ENCODE data around the gene CIB2.

CIB2 gene

GRCh38 chr15:78149068-78149804, 18.0 kb upstream of the CIB2 start, which contains the start of gene IDH3A:
IDH3A (plus strand) TSS chr15:78149362; CDS start chr15:78149404, 42 bp downstream.
- peak; percentile 86 for FAIRE-seq

GRCh38 chr15:78148392-78149067, 17.3 kb upstream of the CIB2 start:
- FAIRE-seq = no peak

DNA sequence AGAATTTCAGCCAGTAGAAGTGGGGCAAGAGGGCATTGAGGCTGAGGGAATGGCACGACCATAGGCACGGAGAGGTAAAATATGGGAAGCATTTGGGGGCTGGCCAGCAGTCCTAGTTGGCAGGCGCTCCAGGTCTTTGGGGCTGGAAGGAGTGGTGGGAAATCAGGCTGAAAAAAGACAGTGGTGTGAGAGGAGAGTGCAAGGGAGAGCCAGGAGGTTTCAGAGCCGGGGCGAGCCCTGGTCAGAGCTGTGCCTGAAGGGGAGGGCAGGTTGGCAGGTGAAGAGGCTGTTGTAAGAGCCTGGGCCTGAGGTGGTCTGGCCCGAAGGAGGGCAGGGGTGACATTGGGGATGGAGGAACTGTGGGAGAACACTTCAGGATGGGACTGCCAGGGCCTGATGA, 16.3 kb upstream of the CIB2 start:
- no peak for FAIRE-seq

DNA sequence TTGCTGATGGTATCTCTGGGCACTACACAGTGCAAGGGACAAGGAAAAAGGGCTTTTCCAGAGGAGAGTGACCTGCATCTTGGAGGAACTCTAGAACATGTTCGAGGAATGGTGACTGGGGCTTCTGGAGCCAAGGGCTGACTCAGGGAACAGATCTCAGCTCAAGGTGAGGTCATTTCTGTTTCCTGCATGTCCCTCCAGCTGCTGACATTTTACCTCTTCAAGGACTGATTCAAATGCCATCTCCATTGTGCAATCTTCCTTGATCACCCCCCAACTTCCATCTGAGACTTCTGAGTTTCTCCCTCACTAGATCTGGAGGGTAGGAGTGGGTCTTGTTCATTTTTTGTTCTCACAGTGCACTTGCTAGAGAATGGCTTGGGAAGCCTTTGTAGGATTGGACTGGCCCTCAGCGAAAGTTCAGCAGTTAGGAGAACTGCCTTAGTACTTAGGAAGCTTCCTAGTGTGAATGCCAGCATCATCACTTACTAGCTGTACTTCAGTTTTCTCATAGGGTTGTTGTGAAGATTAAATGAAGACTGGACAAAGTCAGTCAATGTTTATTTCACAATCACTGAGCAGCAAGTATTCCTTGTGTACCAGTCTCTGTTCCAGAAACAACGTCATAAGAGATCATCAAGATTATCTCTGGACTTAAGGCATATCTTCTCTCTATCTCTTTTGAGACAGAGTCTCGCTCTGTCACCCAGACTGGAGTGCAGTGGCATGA, 15.3 kb upstream of the CIB2 start:
- FAIRE-seq = no peak

GRCh38 chr15:78142332-78142731, 11.1 kb upstream of the CIB2 start:
- no peak for FAIRE-seq

DNA sequence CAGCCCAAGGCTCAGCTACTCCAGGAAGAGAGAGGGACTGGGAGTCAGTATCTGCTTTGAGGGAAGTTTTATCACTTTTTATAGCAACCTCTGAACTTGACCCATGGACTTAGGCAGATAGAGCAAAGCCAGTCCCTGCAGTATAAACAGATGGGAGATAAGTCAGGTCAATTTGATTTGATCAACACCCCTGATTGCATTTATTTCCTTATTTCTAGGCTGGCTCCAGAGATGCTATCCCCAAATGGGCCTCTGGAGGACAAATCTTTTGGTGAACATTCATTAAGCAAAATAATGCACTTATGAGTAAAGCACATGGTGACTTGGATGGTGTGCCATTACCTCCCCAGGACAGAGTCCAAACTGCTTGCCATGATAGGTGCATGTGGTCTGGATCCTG, 9.0 kb upstream of the CIB2 start:
- FAIRE-seq = no peak

GRCh38 chr15:78139578-78139977, 8.3 kb upstream of the CIB2 start:
- no peak for FAIRE-seq

GRCh38 chr15:78133801-78134200, 2.6 kb upstream of the CIB2 start:
- FAIRE-seq = no peak

DNA sequence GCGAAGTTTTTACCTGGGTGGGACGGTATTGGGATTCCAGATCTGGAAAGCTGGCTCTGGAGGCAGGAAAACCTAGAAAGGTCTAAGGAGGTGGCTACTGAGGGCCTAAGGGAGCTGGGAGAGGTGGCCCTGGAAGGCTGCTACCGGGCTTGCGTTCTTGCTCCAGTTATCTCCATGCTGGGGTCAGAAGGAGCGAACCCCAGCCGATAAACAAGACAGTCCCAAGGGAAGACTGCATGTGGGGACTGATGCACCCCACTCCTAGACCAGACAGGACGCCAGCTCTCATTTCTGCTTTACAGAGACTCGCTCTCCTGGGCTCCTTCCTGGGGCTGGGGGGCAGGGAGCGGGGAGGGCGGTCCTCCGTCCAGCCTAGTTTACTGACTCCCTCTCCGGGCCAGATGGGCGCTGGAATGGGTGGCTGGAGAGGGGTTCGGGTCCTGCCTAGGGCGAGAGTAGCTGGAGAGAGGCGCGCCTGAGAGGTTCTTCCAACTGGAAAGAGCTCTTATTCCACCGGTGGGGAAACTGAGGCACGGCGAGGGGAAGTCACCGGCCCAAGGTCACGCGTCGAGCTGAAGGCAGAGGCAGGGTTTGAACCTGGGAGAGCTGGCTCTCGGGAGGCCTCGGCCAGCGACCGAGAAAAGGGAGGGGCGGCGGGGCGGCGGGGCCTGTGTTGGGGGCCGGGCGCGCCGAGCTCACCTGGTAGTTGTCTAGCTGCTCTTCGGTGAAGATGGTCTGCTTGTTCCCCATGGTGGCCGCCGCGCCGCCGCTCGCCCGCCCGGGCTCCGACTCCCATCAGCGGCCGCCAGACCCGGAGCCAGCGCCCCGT, 565 bp downstream of the CIB2 start:
- FAIRE-seq = no peak

- no peak for FAIRE-seq
Measured at GRCh38 chr15:78129751-78130287, 1.4 kb downstream of the CIB2 start.

DNA sequence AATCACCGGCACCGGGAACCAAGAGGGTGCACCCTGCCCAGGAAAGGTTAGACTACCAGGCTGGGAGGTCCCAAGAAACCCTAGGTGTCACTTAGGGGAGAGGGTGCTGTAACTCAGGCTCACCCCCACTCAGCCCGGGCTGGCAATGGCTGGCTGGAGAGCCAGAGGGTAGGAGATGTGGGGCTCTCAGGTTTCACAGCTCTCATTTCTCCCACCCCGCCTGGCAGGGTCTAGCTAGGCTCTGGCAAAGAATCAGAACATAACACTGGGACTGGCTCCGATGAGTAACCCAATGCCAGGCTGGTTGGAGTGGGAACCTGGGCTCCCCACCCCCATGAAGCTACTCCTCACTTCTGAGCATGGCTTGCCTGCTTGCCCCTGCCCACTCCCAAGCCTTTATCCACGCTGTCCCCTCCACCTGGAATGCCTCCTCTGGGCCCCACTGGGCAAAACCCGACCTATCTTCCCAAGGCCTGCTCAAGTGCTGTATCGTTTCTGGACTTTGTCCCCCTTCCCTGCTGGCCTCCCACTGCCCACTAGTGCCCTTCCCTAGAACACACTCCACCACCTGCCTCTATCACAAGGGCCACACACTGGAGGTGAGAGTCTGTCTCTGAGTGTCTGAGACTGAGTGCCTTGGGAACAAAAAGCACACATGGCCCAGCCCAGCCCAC, 2.0 kb downstream of the CIB2 start:
- FAIRE-seq = no peak

- FAIRE-seq = no peak
Measured at GRCh38 chr15:78127882-78128281, 3.4 kb downstream of the CIB2 start.

- FAIRE-seq = no peak
Measured at GRCh38 chr15:78125267-78125666, 6.0 kb downstream of the CIB2 start.

DNA sequence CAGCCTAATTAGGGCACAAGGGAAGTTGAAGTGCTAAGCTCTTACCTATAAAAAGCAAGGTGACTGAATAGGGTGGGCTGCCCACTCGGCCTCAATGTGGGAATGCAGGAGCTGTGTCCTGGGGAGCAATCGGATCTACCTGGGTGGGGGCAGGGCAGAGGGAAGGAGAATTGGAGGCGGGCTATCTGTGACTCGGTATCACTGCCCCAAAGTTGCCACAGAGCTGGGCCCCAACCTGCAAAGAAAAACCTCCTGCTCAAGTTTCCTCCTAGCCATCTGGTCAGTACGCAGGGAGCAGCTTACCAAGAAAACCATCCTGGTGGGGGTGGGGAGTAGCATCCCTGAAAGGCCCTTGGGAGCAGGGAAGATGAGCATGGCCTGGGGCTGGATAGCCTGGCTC, 10.7 kb downstream of the CIB2 start:
- FAIRE-seq = no peak

- no peak for FAIRE-seq
Measured at GRCh38 chr15:78112551-78112950, 18.7 kb downstream of the CIB2 start.

GRCh38 chr15:78111788-78112187, 19.5 kb downstream of the CIB2 start:
- no peak for FAIRE-seq

DNA sequence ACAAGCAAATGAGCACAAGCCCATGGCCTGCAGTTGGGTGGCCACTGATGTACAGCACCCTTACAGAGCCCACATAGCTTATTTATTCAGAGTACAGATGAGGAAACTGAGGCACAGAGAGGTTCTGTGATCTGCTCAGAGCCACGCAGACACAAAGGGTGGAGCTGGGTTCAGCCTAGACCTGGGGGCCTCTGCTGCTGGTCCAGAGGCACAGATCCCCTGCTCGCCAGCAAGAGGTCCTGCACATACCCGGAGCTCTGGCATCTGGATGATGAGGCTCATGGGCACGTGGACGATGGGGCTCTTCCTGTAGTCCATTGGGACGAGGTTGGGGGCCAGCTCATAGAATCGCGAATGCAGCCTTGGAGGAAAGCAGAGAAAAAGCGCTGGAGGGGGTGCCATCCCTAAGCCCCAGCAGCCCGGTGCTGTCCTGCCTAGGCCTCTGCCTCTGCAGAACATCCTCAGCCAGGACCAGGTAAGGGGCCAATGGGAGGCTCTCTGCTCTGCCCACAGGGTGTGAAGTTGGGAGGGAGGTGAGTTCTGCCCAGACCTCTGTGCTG, 20.2 kb downstream of the CIB2 start:
- FAIRE-seq = no peak

- no peak for FAIRE-seq
Measured at GRCh38 chr15:78110096-78110495, 21.1 kb downstream of the CIB2 start.

DNA sequence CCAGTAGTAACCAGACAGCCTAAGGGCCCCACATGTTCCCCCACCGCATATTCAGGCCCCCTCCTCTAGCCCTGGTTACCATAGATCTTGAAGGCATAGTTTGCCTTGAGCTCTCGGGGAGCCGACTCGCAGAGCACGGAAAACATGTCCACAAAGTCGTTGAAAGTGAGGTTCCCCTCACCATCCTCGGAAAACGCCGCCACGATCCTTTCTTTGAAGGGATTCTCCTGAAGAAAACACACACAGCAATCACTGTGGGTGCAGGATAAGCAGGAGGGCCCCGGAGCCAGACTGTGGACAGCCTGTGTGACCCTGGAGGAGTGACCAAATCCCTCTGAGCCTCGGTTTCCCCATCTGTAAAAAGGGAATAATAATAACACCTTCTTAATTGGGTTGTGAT, 22.1 kb downstream of the CIB2 start:
- no peak for FAIRE-seq

GRCh38 chr15:78108300-78109084, 22.8 kb downstream of the CIB2 start:
- no peak for FAIRE-seq

GRCh38 chr15:78107471-78107870, 23.8 kb downstream of the CIB2 start:
- FAIRE-seq = no peak
